Limb (tissue), 2 donors: Measurements from ENCODE around the gene CCDC39.

Experiments
- DNase-seq, 2 donors: peaks; one replicate each; pipeline ENCODE4 v3.0.0-alpha.2; 2016; ENCODE audit errors: extremely low spot score in 2 of 2

CCDC39 gene

GRCh38 chr3:180679178-180680096, at the start of gene CCDC39:
TSS of gene CCDC39 (minus strand) at chr3:180679489. CDS start at chr3:180679380, 109 bp downstream.
- DNase-seq, result peak; percentile 28 to 86

GRCh38 chr3:180720012-180720411, 40.7 kb upstream of the CCDC39 start:
- no peak for DNase-seq

- no peak for DNase-seq
These were observed 28.6 kb upstream of the CCDC39 start for GRCh38 chr3:180707896-180708295.

GRCh38 chr3:180705619-180706018, 26.3 kb upstream of the CCDC39 start:
- DNase-seq, result no peak

- DNase-seq, result no peak
These were observed 25.2 kb upstream of the CCDC39 start for GRCh38 chr3:180704532-180704931.

GRCh38 chr3:180700941-180701340, 21.7 kb upstream of the CCDC39 start:
- DNase-seq, result no peak

- no peak for DNase-seq
These were observed 19.5 kb upstream of the CCDC39 start for GRCh38 chr3:180698760-180699270.

- DNase-seq, result no peak
These were observed 15.0 kb upstream of the CCDC39 start for GRCh38 chr3:180694321-180694720.

GRCh38 chr3:180693656-180694055, 14.4 kb upstream of the CCDC39 start:
- DNase-seq, result no peak

- DNase-seq, result no peak
These were observed 10.8 kb upstream of the CCDC39 start for GRCh38 chr3:180690061-180690460.

- no peak for DNase-seq
These were observed 5.5 kb upstream of the CCDC39 start for GRCh38 chr3:180684807-180685206.

- no peak for DNase-seq
These were observed 4.5 kb upstream of the CCDC39 start for GRCh38 chr3:180683816-180684215.

- DNase-seq, result peak in 1 of 2 donors; percentile 31
These were observed 775 bp upstream of the CCDC39 start for GRCh38 chr3:180680097-180680430.

GRCh38 chr3:180678231-180678630, 1.1 kb downstream of the CCDC39 start:
- DNase-seq, result no peak

- no peak for DNase-seq
These were observed 17.8 kb downstream of the CCDC39 start for GRCh38 chr3:180661444-180661843.

GRCh38 chr3:180657094-180657493, 22.2 kb downstream of the CCDC39 start:
- DNase-seq, result no peak

GRCh38 chr3:180656406-180656805, 22.9 kb downstream of the CCDC39 start:
- no peak for DNase-seq

GRCh38 chr3:180646187-180646790, 33.0 kb downstream of the CCDC39 start:
- DNase-seq, result no peak

- no peak for DNase-seq
These were observed 38.3 kb downstream of the CCDC39 start for GRCh38 chr3:180640987-180641386.

GRCh38 chr3:180633722-180634121, 45.6 kb downstream of the CCDC39 start:
- no peak for DNase-seq

- DNase-seq, result no peak
These were observed 48.0 kb downstream of the CCDC39 start for GRCh38 chr3:180631317-180631716.

- DNase-seq, result no peak
These were observed 48.9 kb downstream of the CCDC39 start for GRCh38 chr3:180630371-180630770.

GRCh38 chr3:180626844-180627243, 52.4 kb downstream of the CCDC39 start:
- no peak for DNase-seq
